Left cardiac atrium (tissue), 2 donors: ENCODE results near the gene DHODH. TPM values are rescaled to one million over a fixed set of nuclear protein-coding genes. Genes with fewer than 3 reads are reported as not detected.

Source experiments
- total RNA-seq, 2 donors: library from RNA; stranded (reverse); fragmentation: NEBNext Ultra II Directional; extraction: Animal tissue kit (Norgen Biotek cat#: 25700); gene quantifications; one replicate each; pipeline ENCODE4 v1.2.1, GENCODE V29; 2021
- donor health status: DM: no; HTN: yes; CAD: no; lungs with severe emphysema.
- donor health status: DM: yes; HTN: yes; CAD: no.

The DHODH gene
- total RNA-seq, 2 donors from 2014 or later, result 34.5 to 44.3 TPM

Other genes with a start within 250 kb of the DHODH start
- gene AP1G1, start 199.9 kb upstream of the DHODH start, total RNA-seq, result 10 to 100 TPM; 40.1 to 49.3 TPM
- 10 to 100 TPM; 16.8 to 21.4 TPM for gene ATXN1L, start 162.8 kb upstream of the DHODH start, total RNA-seq
- gene ZNF821, start 124.6 kb upstream of the DHODH start, total RNA-seq, result 1 to 10 TPM; 3.6 to 5.7 TPM
- 100 to 1,000 TPM; 117 to 138 TPM for gene IST1, start 113.2 kb upstream of the DHODH start, total RNA-seq
- gene PKD1L3, start 8.3 kb upstream of the DHODH start, total RNA-seq, result under 1 TPM; 0.71 to 0.91 TPM
- gene HP, start 45.8 kb downstream of the DHODH start, total RNA-seq, result 100 to 1,000 TPM; 192 to 348 TPM
- 10 to 100 TPM in 1 of 2 donors, 1 to 10 TPM in 1; 9.2 to 18.1 TPM for gene HPR, start 54.5 kb downstream of the DHODH start, total RNA-seq
- 1 to 10 TPM; 6.5 to 7.8 TPM for gene TXNL4B, start 84.9 kb downstream of the DHODH start, total RNA-seq
- 10 to 100 TPM; 33.5 to 45.3 TPM for gene DHX38, start 85.1 kb downstream of the DHODH start, total RNA-seq
- under 1 TPM; 0.32 to 0.42 TPM for gene PMFBP1, start 163.4 kb downstream of the DHODH start, total RNA-seq